Nephron (organoid): ENCODE measurements around the gene TTL.

Experiments
- H3K27ac Mint-ChIP-seq, 3 experiments: 2 replicates each; pipeline ENCODE4 v1.8.0; 2020; ENCODE audit warnings: mixed read lengths in 3 of 3, mild to moderate bottlenecking in 2 of 3, moderate library complexity in 1 of 3
- H3K27me3 Mint-ChIP-seq: 2 replicates; pipeline ENCODE4 v1.8.0; 2021; ENCODE audit warnings: low read depth, mild to moderate bottlenecking, moderate library complexity, mixed read lengths
- H3K36me3 Mint-ChIP-seq: 2 replicates; pipeline ENCODE4 v1.8.0; 2020; ENCODE audit warnings: low read depth, mixed read lengths
- H3K4me1 Mint-ChIP-seq: 2 replicates; pipeline ENCODE4 v1.8.0; 2020; ENCODE audit warnings: mixed read lengths
- H3K4me3 Mint-ChIP-seq, 3 experiments: 2 replicates each; pipeline ENCODE4 v1.8.0; 2020; ENCODE audit warnings: mild to moderate bottlenecking in 3 of 3, mixed read lengths in 3 of 3, moderate library complexity in 2 of 3
- H3K9me3 Mint-ChIP-seq: 2 replicates; pipeline ENCODE4 v1.8.0; 2020; ENCODE audit warnings: mixed read lengths
- TF ChIP-seq, protein P1 (sequence below), 3 experiments: fragments of 200-600 bp; sonication (generic); IDR thresholded peaks; one replicate each; pipeline ENCODE4 v1.5.0; 2021; ENCODE audit warnings: antibody characterized with exemption in 3 of 3; ENCODE audit not compliant: unreplicated experiment in 3 of 3

The TTL gene

DNA sequence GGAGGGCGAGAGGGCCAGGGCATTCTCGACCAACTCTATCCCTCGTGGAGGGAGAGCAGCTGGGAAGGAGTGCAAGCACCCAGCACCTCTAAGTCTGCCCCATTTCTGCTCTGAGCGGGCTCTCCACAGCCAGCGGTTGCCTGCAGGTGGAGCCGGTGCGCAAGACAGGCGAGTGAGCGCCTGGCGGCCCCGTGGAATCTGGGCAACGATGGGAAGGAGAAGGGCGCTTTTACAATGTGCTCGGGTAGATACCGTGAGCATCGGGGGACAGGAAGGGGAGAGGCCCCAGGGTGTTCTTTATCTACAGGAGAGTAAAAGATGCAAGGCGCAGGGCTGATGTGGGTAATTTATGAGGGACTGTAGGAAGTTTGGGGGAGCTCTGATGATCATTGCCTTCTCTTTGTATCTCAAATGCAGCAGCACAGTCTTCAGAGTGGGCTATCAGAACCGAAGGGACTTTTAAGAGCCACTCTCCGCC, 867 bp upstream of the TTL start:
- Mint-ChIP-seq H3K4me3 (peak overlapping the region; percentile 93 to 97 (median 94)), H3K27me3 (no peaks in the 10 kb centered on the region), H3K27ac (peak overlapping the region; percentile 88 to 93 (median 91)), H3K9me3 (no peaks in the 10 kb centered on the region), H3K36me3 (peaks cover 13% of the 10 kb centered on the region), H3K4me1 (peaks cover 22% of the 10 kb centered on the region)
- TF ChIP-seq, protein P1, sequence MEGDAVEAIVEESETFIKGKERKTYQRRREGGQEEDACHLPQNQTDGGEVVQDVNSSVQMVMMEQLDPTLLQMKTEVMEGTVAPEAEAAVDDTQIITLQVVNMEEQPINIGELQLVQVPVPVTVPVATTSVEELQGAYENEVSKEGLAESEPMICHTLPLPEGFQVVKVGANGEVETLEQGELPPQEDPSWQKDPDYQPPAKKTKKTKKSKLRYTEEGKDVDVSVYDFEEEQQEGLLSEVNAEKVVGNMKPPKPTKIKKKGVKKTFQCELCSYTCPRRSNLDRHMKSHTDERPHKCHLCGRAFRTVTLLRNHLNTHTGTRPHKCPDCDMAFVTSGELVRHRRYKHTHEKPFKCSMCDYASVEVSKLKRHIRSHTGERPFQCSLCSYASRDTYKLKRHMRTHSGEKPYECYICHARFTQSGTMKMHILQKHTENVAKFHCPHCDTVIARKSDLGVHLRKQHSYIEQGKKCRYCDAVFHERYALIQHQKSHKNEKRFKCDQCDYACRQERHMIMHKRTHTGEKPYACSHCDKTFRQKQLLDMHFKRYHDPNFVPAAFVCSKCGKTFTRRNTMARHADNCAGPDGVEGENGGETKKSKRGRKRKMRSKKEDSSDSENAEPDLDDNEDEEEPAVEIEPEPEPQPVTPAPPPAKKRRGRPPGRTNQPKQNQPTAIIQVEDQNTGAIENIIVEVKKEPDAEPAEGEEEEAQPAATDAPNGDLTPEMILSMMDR (IDR thresholded peaks at IDR 0.05; ENCODE audit: unreplicated experiment in 3 of 3) = peak; percentile 69 to 74 (median 70)

DNA sequence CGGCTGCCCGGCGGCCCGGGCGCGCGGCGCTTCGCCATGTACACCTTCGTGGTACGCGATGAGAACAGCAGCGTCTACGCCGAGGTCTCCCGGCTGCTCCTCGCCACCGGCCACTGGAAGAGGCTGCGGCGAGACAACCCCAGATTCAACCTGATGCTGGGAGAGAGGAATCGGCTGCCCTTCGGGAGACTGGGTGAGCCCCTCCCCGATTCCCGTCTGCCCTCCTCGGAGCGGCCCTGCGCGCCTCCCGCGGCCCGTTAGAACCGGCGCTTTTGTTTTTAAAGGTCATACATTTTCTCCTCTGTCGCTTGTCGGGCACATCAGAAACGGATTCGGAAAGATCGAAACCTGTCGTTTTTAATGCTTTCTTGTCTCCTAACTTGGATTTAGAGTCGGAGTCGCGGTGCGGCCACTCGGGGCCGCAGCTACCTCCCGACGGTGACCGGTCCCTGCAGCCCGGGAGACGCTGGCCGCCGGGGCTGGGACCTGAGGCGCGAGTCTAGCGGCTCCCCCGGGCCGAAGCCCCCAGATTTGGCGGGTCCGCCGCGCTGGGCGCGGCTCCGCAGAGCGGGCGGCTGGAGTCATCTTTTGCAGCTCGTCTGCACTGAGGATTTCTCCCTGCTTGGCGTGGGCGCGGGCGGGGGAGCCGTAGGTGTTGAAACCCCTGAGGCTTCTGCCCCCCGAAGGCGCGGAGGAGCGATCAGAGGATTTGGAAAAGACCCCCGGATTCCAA, 519 bp downstream of the TTL start:
- no peaks in the 10 kb centered on the region for H3K9me3 Mint-ChIP-seq
- peaks cover 22% of the 10 kb centered on the region for H3K4me1 Mint-ChIP-seq
- no peaks in the 10 kb centered on the region for H3K27me3 Mint-ChIP-seq
- peak overlapping the region; percentile 97 to 99 (median 98) for H3K4me3 Mint-ChIP-seq
- H3K36me3 Mint-ChIP-seq = peaks cover 27% of the 10 kb centered on the region
- H3K27ac Mint-ChIP-seq = peak overlapping the region; percentile 44 to 94 (median 92)
- TF ChIP-seq, protein P1 (IDR thresholded peaks at IDR 0.05; ENCODE audit: unreplicated experiment in 3 of 3) = no peak

DNA sequence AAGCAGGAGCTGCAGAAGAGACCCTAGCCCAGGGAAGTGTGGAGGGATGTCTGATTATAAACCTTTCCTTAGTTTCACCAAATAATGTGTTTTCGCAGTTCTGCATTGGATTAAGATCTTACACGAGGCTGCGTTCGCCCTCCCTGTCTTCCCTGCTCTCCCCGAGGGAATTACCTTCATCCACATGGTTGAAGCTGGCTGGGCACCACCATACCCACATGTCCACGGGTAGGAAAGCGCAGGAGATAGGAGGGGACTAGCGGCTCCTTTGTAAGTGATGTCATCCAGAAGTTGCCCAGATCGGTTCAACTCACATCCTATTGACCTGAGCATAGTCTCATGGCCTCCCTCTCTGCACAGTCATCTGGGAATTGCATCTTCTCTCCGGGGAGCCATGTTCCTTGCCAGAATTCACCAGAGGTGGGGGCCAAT, 1.1 kb downstream of the TTL start:
- Mint-ChIP-seq H3K9me3 (no peaks in the 10 kb centered on the region), H3K36me3 (peaks cover 33% of the 10 kb centered on the region), H3K4me3 (peak overlapping the region; percentile 97 to 99 (median 98)), H3K27me3 (no peaks in the 10 kb centered on the region), H3K4me1 (peaks cover 27% of the 10 kb centered on the region), H3K27ac (peak overlapping the region; percentile 44 to 92 (median 86))
- TF ChIP-seq, protein P1 (IDR thresholded peaks at IDR 0.05; ENCODE audit: unreplicated experiment in 3 of 3) = no peak

DNA sequence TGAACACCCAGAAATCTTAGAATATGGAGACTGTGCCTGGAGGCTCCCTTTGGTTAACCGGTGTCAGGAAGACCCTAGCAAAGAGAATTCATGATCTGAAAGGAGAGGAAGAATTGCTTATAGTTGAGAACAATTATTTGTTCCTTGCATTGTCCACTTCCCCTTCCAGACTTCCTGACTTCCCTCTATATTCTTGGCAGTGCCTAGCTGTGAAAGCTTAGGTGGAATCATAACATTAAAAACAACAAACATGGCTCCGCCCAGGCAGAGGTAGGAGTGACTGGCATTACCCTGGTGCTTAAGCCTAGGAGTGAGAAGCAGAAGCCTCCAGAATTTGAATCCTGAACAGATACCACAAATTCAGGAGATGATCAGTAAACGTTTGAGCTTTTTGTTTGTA, 1.9 kb downstream of the TTL start:
- H3K27me3 Mint-ChIP-seq = no peaks in the 10 kb centered on the region
- H3K4me1 Mint-ChIP-seq = peaks cover 30% of the 10 kb centered on the region
- TF ChIP-seq, protein P1 (IDR thresholded peaks at IDR 0.05; ENCODE audit: unreplicated experiment in 3 of 3) = no peak
- no peak overlapping the region for H3K27ac Mint-ChIP-seq
- peak overlapping the region; percentile 97 to 99 (median 98) for H3K4me3 Mint-ChIP-seq
- no peaks in the 10 kb centered on the region for H3K9me3 Mint-ChIP-seq
- H3K36me3 Mint-ChIP-seq = peaks cover 35% of the 10 kb centered on the region

DNA sequence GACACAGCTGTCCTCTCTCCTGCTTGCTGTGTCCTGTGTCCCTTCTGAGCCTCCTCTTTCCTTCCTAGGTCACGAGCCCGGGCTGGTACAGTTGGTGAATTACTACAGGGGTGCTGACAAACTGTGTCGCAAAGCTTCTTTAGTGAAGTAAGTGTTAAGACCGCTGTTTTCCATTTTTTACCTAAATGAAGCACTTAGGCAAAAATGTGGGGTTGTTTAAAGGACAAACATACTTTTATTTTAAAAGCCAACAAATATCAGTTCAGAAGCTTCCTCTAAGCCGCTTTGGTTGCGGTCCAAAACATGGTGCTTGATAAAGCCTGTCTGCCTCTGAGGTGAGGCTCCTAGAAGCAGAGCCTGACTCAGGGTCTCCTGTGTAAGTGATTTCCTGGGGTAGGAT, 3.9 kb downstream of the TTL start:
- peaks cover 25% of the 10 kb centered on the region for H3K4me1 Mint-ChIP-seq
- H3K27me3 Mint-ChIP-seq = no peaks in the 10 kb centered on the region
- H3K36me3 Mint-ChIP-seq = peaks cover 40% of the 10 kb centered on the region
- H3K27ac Mint-ChIP-seq = no peak overlapping the region
- no peak overlapping the region for H3K4me3 Mint-ChIP-seq
- TF ChIP-seq, protein P1 (IDR thresholded peaks at IDR 0.05; ENCODE audit: unreplicated experiment in 3 of 3) = no peak
- H3K9me3 Mint-ChIP-seq = no peaks in the 10 kb centered on the region

DNA sequence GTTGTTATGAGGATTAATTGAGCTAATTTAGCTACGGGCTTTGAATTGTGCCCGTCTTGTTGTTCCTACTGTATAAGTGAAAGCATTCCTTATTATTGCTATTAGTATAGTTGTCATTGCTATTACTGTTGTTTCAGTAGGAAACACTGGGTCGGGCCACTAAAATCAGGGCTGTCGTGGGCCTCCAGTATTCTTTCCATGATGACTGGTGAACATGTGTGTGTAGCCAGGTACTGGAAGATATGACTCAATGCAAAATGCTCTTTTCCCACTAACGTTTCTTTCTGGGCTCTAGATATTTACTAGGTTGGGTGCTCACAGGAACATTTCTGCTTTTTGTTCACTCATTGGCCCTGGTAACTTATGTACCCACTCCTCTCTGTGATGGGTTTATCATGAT, 4.9 kb downstream of the TTL start:
- Mint-ChIP-seq H3K9me3 (no peaks in the 10 kb centered on the region), H3K36me3 (peaks cover 40% of the 10 kb centered on the region), H3K4me3 (no peak overlapping the region), H3K27me3 (no peaks in the 10 kb centered on the region), H3K4me1 (peaks cover 25% of the 10 kb centered on the region), H3K27ac (no peak overlapping the region)
- TF ChIP-seq, protein P1 (IDR thresholded peaks at IDR 0.05; ENCODE audit: unreplicated experiment in 3 of 3) = no peak
